Gastroesophageal sphincter (tissue), 3 donors: ENCODE data around the gene SGCD.

Source experiments
- POLR2AphosphoS5 ChIP-seq: sonication (generic); formaldehyde crosslinking; IDR thresholded peaks from one replicate; pipeline ENCODE4 v1.6.1; 2017; ENCODE audit warnings: antibody characterized with exemption
- TF ChIP-seq, protein P1 (sequence below), 4 experiments: fragments of 200-600 bp in 2 of 4; fragments of 450-650 bp in 2 of 4; sonication (generic) in 1 of 4; IDR thresholded peaks; one replicate each; pipeline ENCODE4 v1.5.1; 2017 to 2019; ENCODE audit warnings: antibody characterized with exemption in 4 of 4, mild to moderate bottlenecking in 2 of 4, moderate library complexity in 2 of 4

DNA sequence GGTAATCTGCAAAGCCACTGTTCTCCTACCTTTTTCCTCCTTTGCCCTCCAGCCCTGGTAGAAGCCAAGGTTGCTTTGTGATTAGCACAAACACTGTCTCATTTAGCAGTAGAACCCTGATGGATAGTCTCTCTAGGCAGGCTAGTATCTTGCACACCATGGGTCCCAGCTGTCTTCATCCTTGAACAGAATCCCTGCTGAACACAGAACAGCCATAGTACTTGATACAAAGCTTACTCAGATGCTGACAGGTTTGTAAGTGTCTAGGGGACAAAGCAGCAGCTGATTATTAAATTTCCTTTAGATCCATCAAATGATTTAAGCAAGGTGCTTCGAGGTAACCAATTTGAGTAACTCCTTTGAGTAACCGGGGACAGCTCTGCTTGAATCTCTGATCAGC is 359.4 kb downstream of the SGCD start:
- TF ChIP-seq, protein P1, sequence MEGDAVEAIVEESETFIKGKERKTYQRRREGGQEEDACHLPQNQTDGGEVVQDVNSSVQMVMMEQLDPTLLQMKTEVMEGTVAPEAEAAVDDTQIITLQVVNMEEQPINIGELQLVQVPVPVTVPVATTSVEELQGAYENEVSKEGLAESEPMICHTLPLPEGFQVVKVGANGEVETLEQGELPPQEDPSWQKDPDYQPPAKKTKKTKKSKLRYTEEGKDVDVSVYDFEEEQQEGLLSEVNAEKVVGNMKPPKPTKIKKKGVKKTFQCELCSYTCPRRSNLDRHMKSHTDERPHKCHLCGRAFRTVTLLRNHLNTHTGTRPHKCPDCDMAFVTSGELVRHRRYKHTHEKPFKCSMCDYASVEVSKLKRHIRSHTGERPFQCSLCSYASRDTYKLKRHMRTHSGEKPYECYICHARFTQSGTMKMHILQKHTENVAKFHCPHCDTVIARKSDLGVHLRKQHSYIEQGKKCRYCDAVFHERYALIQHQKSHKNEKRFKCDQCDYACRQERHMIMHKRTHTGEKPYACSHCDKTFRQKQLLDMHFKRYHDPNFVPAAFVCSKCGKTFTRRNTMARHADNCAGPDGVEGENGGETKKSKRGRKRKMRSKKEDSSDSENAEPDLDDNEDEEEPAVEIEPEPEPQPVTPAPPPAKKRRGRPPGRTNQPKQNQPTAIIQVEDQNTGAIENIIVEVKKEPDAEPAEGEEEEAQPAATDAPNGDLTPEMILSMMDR (IDR thresholded peaks at IDR 0.05), result no peak
- no peak for TF ChIP-seq POLR2AphosphoS5
